Measurements from ENCODE around the gene TBR1.

The TBR1 gene

DNA sequence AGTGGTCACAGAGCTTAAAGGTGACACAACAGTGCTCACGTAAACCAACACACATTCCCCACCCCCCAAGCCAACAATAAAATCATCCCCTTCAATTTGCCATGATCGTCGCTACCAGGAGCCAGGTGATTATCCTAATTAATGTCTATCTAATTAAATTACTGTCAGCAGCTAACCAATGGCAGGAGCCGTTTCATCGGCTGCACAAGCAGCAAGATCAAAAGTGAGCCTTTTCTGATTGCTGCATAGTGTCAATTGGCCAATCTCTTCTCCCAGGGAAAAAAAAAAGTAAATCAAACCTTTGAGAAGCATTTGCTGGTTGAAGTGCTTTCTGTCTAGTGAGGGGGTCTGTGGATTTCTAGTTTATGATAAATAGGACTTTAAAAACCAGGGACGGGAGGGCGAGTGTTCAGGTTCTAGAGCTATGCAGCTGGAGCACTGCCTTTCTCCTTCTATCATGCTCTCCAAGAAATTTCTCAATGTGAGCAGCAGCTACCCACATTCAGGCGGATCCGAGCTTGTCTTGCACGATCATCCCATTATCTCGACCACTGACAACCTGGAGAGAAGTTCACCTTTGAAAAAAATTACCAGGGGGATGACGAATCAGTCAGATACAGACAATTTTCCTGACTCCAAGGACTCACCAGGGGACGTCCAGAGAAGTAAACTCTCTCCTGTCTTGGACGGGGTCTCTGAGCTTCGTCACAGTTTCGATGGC, at the start of gene TBR1:
Gene TBR1, plus strand, starts transcription at position 311 of the 721 bp plus-strand sequence. Its CDS starts 114 bp downstream, at position 425.
- no peak for DNase-seq (ENCODE audit: low read depth)

DNA sequence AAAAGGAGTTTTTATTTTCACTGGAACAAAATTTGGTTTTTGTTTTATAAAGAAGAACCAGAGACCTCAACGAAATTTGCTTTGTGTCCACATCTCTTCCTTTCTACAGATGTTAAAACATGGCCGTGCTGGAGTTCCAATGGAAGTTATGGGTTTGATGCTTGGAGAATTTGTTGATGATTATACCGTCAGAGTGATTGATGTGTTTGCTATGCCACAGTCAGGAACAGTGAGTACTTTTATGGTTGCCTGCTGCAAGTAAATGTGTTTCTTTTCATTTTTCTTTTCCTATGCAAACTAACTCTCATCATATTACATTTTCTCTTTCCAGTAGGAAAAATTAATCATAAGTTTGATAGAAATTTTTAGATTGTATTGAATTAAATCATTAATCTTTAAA, 48.4 kb upstream of the TBR1 start:
- peak; percentile 16 for DNase-seq (ENCODE audit: low read depth)

DNA sequence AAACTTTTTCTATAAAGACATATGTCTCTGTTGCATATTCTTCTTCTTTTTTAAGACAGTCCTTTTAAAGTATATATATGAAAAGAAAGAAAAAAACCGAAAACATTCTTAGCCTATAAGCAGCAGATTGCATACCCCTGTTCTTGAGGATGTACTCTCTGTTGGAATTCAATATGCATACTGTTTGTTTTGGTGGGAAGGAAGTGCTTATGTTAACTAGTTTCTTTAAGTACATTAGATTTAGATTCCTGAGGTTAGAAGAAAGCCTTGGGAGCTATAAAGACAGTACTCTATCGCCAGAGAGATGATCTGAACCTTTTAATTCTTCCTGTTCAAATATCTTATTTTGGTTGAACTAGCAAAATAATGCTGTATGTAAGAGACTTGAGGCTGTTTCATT, 46.8 kb upstream of the TBR1 start:
- DNase-seq (ENCODE audit: low read depth), result peak; percentile 6

DNA sequence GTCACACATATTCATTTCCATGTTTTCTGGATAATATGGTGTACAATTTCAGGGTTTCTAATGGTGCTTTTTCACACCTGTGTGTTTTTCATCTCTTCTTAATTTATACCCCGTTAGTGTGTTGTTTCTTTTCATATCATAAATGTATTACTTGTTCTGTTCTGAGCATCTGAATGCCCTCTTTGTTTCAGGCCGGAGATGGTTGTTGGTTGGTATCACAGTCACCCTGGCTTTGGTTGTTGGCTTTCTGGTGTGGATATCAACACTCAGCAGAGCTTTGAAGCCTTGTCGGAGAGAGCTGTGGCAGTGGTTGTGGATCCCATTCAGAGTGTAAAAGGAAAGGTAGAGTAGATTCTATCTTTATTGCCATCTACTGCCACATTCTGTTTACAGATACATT, 45.1 kb upstream of the TBR1 start:
- no peak for DNase-seq (ENCODE audit: low read depth)

DNA sequence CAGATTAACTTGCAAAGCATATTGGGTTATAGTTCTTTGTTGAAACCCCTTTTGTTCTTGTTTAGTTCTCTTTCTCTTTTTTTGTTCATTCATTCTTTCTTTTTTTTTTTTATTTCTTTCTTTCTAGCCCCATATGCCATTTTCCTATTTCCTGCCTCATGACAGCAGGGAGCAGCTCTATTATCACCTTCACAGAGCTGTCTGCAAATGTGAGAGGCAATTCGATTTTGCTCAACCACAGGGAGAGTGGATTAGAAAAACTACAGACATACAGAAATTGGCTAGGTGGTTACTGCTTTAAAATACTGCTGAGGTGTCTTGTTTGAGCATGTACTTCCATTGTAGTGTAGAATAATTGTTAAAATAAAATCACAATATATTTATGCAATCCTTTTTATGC, 44.2 kb upstream of the TBR1 start:
- no peak for DNase-seq (ENCODE audit: low read depth)

DNA sequence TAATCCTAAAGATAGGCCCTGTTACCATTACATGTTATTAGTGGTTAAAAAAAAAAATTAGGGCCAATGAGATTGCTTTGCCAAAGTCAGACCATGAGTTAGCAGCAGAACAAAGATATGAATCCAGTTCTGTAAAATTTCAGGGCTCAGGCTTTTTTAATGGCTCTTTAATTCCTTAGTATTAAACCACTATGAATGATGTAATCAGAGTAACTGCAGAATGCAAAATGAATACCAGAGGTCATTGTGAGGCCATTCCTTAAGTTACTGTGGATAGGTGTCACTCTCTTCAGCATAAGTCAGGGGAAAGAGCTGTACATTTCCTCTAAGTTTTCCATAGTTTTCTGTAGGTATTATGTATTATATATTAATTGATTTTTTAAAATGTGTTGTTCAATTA, 42.2 kb upstream of the TBR1 start:
- DNase-seq (ENCODE audit: low read depth), result peak; percentile 68

DNA sequence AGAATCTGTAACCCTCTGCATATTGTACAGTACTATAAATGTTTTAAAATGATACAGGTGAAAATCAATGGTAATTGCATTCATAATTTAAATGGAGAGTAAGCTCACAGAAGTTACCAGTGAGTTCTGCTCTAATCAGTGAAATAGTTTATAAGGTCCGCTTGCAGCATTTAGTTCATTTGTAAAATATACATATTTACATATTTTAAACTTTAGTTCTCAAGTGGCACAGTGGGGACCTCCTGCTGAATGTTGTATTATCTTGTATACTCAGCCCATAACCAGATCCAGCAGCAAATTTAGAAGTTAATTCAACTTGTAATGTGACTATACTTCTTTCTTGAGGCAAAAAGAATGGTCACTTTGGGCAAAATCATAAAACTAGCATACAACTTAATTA, 41.7 kb upstream of the TBR1 start:
- DNase-seq (ENCODE audit: low read depth), result no peak

DNA sequence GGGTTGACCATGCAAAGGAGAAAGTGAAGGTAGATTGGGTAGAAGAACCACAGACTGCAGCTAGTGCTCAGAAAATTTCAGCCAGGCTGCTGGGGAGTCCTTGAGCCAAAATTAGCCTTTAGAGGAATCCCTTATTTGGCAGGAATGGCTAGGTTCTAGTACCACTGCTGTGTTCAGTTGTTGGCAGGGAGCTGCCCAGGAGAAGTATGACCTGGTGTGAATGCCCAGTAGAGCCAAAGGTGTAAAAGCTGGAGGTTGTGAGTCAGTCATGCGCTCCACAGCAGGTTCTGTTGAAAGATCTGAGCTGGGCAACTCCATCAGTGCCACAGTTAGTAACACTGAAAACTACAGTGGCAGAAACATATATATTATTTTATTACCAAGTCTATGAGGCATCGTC, 36.4 kb upstream of the TBR1 start:
- no peak for DNase-seq (ENCODE audit: low read depth)

DNA sequence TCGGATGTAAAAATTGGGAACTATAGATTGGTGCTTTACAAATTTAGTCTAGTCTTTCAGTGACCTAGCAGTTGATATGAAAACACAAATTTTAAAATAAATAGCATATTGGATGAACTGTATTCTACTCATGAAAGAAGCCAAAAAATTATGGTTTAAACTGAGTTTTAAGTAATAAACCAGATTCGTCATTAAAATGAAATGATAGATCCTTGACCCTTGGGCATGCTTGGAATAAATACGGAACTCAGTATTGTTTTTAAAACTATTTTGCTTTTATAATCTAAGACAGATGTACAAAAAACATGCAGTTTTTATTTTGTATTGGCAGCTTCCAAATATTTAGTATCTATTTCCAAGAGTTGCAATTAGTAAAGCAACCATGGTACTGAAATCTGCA, 34.6 kb upstream of the TBR1 start:
- DNase-seq (ENCODE audit: low read depth), result no peak

DNA sequence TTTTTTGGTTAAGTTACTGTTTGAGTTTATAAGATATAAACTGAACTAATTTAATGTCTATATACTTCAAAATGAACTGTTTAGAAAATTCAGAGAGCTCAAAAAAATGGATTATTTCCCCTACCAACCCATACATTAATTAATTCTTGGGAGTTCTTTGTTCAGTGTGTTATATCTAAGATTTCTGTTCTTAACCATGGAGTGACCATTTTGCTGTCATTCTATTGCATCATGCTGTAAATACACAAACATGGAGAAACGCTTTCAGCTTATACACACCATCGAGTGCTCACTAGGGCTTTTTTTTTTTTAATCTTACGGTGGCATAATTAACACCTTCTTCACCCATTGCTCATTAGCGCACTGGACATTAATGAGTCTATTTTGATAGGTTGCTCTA, 33.4 kb upstream of the TBR1 start:
- DNase-seq (ENCODE audit: low read depth), result no peak

DNA sequence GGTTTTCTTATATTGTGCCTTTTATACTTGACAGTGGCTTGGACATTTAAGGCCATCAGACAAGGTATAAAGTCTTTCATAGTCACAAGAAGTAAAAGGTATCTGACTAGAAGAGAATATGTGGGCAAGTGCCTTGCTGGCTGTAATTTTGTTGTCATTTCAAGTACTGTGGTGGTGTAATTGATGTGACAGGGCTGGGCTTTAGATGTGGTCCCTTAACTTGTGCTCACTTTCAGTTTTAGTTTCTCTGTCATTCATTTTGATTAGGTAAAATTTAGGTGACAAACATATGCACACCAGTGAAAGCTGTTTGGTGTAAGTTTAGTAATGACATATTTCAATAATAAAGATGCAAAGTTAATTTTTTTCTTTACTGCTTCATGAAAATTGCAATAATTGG, 31.2 kb upstream of the TBR1 start:
- DNase-seq (ENCODE audit: low read depth), result no peak

DNA sequence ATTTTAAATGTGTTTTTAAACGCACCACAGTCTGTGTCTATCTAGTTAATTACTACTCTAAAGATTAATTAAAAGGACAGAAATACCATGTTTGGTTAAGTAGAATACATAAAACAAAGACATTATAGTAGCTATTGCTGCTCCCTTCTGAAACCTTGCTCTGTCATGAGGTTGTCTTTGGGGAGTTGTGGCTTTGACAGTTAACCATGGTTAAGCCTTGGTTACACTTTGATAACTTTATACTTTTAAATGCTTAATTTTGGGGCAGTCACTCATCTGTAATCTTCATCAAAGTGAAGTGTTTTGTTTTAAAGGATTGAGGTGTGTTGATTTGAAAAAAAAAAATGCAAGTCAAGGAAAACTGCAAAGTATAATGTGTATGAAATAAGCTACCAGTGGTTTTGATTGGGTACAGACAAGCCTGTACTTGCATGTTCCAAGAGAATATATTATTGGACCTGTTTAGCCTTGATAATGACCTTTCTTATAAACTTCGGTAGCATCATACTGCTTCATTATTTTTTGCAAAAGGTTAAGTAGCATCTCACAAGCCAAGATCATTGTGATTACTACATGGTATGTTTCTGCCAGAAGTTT, 29.8 kb upstream of the TBR1 start:
- DNase-seq (ENCODE audit: low read depth), result no peak

DNA sequence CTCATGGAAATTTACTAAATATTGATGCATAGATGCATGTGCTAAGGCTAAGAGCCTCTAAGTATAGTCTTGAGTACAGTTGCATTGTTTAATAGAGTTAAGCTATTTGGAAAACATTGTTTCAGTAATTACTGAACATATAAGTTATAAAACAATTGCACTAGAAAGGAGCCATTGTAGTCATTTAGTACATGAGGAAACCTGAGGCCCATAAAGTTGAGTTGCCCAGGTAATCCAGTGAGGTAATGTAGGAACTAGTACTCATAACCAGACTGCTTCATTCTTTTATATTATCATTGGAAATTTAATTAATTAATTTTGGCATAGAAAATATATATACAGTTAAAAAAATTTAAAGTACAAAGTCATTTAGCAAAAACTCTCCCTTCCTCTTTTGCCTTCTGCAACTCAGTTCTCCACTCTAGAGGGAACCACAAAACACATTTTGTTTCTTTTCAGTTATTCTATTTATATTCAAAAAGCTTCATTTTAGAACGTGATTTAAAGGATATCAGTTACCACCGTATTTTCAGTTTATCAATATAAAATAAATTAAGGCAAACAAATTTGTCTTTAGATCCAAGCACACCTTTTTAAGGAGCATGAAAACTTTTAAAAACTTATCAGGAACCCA, 27.8 kb upstream of the TBR1 start:
- no peak for DNase-seq (ENCODE audit: low read depth)

DNA sequence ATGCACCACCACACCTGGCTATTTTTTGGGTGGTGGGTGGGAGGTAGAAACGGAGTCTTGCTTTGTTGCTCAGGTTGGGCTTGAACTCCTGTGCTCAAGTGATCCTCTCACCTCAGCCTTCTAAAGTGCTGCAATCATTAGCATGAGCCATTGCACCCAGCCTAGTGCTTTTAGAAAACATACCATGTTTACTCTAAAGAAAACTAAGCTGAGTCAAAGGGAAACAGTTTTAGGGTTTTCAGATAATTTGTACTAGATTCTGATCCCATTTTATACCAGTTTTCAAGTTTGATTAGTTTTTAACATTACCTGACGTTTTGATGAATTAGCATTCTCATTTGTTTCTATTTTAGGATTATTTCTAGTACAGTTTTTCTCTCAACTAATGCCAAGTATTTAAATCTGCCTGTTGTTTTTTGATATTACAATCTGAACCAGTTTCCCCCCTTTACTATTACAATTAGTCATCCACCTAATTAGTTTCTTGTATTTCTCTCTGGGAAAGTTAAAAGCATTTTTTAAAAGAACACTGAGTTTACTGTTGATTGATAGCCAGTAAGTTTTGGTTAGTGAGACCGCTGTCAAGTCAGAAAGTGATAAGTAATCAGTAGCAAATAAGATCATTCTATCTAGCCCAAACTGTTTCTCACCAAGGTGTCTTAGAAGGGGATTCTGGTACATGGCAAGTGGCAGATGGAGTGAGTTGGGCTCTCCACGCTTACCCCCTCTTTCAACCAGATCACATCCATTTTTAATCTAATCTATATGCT, 24.2 kb upstream of the TBR1 start:
- DNase-seq (ENCODE audit: low read depth), result no peak

DNA sequence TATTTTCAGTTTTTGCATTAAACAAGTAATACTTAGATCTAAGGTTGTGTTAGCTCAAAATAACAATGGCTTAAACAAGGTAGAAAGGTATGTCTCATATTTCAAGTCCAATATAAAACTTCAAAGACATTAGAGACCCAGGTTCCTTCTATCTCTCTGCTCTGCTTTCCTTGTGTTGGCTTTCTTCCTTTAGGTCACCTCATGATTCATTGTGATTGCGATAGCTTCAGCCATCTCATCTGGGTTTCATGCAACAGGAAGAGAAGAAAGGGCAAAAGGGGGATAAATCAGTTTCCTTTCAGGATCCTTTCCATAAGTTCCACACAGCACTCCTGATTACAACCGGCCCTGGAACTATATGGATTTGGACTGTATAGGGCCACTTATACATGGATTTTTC, 16.0 kb upstream of the TBR1 start:
- DNase-seq (ENCODE audit: low read depth), result peak; percentile 55

DNA sequence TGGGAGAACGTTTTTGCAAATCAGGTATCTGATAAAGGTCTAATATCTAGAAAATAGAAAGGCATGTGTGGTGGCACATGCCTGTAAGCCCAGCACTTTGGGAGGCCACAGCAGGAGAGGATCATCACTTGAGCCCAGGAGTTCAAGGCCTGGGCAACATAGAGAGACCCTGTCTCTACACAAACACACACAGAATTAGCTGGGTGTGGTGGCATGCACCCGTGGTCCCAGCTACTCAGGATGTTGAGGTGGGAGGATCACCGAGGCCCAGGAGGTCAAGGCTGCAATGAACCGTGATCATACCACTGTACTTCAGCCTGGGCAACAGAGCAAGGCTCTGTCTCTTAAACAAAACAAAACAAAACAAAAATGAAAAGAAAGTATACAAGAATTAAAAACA, 13.8 kb upstream of the TBR1 start:
- no peak for DNase-seq (ENCODE audit: low read depth)

DNA sequence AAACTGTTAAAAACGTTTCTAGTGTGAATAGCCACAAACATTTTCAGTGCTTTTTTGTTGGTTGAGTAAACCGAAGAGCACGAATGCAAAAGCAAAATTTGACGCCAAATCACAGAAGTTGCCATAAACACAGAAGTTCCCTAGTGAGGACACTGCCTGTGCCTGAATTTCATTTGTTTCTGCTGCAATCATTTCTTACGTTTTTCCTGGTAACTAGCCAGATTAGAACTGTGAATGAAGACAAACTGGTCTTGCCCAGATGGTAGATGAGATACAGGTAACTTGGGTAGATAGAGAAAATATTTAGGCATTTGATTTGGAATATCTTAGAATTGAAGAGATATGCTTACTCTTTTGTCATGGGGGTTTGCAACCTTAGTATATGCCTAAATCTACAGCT, 9.8 kb upstream of the TBR1 start:
- DNase-seq (ENCODE audit: low read depth), result no peak

DNA sequence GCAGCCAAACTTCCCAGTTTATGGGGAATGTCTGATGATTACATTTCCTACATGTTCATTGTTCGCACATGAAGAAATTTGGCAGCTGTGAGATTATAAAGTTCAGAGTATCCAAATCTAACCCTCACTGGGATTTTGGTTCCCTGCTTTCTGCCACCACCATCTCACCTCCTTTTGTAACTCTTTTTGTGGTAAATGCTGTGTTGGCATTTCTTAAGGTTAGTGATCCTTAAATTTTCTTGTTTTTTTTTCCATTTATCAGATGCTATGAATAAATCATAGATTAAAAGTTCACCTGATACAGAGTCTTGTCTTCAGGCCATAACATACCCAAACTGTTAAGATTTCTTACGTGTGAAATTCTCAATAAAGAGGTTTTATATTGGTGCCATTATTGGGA, 8.5 kb upstream of the TBR1 start:
- DNase-seq (ENCODE audit: low read depth), result no peak

DNA sequence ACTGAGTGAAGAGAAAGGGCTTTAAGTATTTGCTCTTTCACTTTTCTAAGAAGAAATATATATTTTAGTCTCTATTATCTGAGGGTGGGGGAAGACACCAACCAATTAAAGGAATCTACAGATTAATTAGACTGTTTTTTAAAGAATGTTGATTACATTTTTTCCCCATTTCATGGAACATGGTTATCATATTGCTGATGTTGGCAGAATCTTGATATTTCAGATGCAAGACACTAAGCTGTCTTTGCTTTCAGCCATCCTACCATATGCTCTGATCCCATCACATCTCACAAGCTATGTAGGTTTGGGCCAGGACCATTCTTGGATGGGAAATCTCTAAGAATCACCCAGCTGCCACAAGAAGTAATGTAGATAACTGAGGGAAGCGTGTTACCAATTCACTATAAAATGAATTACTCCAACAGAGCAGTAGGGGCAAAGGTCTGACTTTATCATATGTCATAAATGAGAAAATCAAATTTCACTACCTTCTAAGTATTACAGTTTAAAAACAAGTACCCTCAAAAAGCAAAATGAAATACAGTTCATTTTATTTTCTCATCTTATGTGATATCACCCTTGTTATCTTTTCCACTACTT, 6.7 kb upstream of the TBR1 start:
- no peak for DNase-seq (ENCODE audit: low read depth)

DNA sequence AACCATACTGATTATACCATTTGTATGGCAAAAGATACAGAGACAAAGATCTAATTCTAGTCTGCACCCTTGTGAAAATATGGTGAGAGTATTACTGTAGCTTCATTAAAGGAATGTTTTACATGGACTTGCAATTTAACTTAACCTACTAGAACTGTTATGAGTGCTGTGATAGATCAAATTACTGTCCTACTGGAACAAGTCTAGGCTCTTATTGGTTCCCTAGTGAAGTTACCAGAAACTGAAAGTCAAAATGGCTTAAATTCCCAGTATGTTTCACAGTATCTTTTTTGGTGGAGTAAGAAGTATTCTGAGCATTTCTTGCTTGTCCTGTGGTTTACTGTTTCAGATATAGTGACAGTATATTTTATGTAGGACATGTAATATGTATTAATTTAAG, 3.8 kb upstream of the TBR1 start:
- peak; percentile 66 for DNase-seq (ENCODE audit: low read depth)

DNA sequence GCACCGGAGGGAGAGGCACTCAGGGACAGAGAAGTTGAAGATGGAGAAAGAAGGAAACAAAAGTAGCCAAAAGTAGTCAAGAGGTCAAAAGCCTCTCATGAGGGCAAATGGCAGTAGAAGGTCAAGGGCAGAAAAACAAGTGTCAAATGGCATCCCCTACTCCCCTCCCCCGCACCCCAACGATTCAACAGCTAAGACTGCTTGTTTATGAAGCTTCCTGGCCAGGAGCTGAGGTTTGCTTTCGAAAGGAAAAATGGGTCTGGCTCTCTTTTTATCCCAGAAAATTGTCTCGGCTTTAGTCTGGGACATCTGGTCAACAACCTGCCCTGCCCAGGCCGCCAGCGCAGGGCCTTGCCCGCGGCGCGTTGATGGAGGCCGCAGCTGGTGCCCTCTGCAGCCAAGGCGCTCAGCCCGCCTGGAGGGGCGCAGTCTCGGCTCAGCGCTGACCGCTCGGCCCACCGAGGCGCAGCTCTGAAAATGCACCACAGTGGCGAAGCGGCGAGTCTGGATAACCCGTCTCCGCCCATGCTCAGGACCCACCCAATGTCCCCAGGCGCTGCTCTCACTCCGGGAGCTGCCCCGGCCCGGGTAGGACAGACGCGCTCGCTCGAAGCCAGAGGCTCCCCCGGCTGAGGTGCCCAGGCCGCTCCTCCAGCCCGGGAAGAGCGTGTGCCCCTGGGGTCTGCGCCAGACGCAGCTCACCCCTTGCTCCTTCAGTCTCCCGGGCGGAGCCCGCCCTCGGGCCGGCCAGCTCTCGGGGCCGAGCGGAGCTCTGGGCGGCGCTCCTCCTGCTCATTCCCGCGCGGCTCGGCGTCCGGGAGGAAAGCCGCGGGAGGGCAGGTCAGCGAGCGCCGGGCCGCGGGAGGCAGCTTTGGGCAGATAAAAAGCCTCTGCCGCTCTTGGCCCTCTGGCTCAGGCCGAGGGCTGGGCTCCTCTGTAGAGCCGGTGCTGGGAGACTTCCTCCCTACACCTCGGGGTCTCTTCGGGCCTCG, 1.8 kb upstream of the TBR1 start:
- DNase-seq (ENCODE audit: low read depth), result peak; percentile 42
